GM12878 (cell line): ENCODE results near the gene CCT4. TPM values are rescaled to one million over a fixed set of nuclear protein-coding genes. Genes with fewer than 3 reads are reported as not detected.

Experiments used
- ATF7 ChIP-seq: fragments of 450-650 bp; IDR thresholded peaks from 2 replicates; pipeline ENCODE4 v1.6.1; 2016; ENCODE audit warnings: low read depth, mild to moderate bottlenecking
- BMI1 ChIP-seq: fragments of 450-650 bp; IDR thresholded peaks from 2 replicates; pipeline ENCODE4 v1.6.1; 2016; ENCODE audit warnings: mild to moderate bottlenecking, moderate library complexity, borderline replicate concordance
- ESRRA ChIP-seq: IDR thresholded peaks from 2 replicates; pipeline ENCODE4 v1.6.1; 2012; ENCODE audit warnings: mild to moderate bottlenecking, low read length, improper control_type of control experiment
- ETV6 ChIP-seq, 2 experiments: fragments of 450-650 bp in 1 of 2; IDR thresholded peaks in 1 of 2; conservative IDR thresholded peaks in 1 of 2; 2 replicates each; pipeline ENCODE4 v1.6.1; 2014; ENCODE audit warnings: antibody characterized with exemption in 1 of 2, borderline replicate concordance in 1 of 2, low read depth in 1 of 2, mild to moderate bottlenecking in 1 of 2, moderate library complexity in 1 of 2
- HCFC1 ChIP-seq: fragments of 150-350 bp; IDR thresholded peaks from 2 replicates; pipeline ENCODE4 v1.6.1; 2014; ENCODE audit warnings: low read length
- HDAC2 ChIP-seq: fragments of 200-600 bp; sonication (generic); IDR thresholded peaks from 2 replicates; pipeline ENCODE4 v1.6.1; 2017
- HDGF ChIP-seq: fragments of 450-650 bp; IDR thresholded peaks from 2 replicates; pipeline ENCODE4 v1.6.1; 2016; ENCODE audit warnings: antibody characterized with exemption
- IKZF2 ChIP-seq, 2 experiments: fragments of 450-650 bp; IDR thresholded peaks; 2 replicates each; pipeline ENCODE4 v1.6.1; 2017; ENCODE audit warnings: mild to moderate bottlenecking in 2 of 2, moderate library complexity in 2 of 2
- JUNB ChIP-seq: IDR thresholded peaks from 2 replicates; pipeline ENCODE4 v1.6.1; 2016; ENCODE audit warnings: antibody characterized with exemption, mild to moderate bottlenecking
- KDM1A ChIP-seq: fragments of 200-600 bp; sonication (generic); IDR thresholded peaks from 2 replicates; pipeline ENCODE4 v1.6.1; 2016; ENCODE audit warnings: borderline replicate concordance
- NRF1 ChIP-seq: conservative IDR thresholded peaks from 2 replicates; pipeline ENCODE4 v1.6.1; 2011; ENCODE audit warnings: mild to moderate bottlenecking, low read depth, low read length, improper control_type of control experiment
- SUZ12 ChIP-seq: fragments of 200-600 bp; sonication (generic); IDR thresholded peaks from one replicate; pipeline ENCODE4 v1.6.1; 2018; ENCODE audit warnings: antibody characterized with exemption, mild to moderate bottlenecking; ENCODE audit not compliant: unreplicated experiment
- ZBED1 ChIP-seq: IDR thresholded peaks from 2 replicates; pipeline ENCODE4 v1.6.1; 2016; ENCODE audit warnings: borderline replicate concordance
- ZNF274 ChIP-seq: IDR thresholded peaks from one replicate; pipeline ENCODE4 v1.8.0; 2011; ENCODE audit not compliant: insufficient read length, insufficient read depth
- polyA plus RNA-seq, 11 experiments: library from polyadenylated mRNA; depleted of rRNA in 4 of 11; unstranded in 6 of 11; stranded (reverse) in 5 of 11; fragments of >200 nt; fragmentation: Nextera tagmentation in 4 of 11; fragmentation: Illumina TruSeq in 1 of 11; extraction: Ambion mirVana in 4 of 11; extraction: Trizol in 1 of 11; gene quantifications; 1 replicate in 1 of 11; 2 replicates in 10 of 11; pipeline versions ENCODE4 v1.2.1 to v1.2.3, GENCODE V29; 2011 to 2016; ENCODE audit warnings: inconsistent platforms in 2 of 11, missing spikeins in 2 of 11, low read depth in 1 of 11
- total RNA-seq, 4 experiments: library from RNA; depleted of rRNA in 3 of 4; stranded (reverse); fragments of >200 nt in 3 of 4; fragmentation: Illumina TruSeq in 1 of 4; extraction: Trizol in 1 of 4; gene quantifications; 2 replicates each; pipeline versions ENCODE4 v1.2.1 to v1.2.3, GENCODE V29; 2013 to 2021
- TF ChIP-seq, protein P1 (sequence below): fragments of 150-350 bp; IDR thresholded peaks from 2 replicates; pipeline ENCODE4 v1.6.1; 2014; ENCODE audit warnings: mild to moderate bottlenecking, low read depth, low read length
- TF ChIP-seq, protein P2 (sequence below): fragments of 450-650 bp; IDR thresholded peaks from 2 replicates; pipeline ENCODE4 v1.6.1; 2016; ENCODE audit warnings: mild to moderate bottlenecking
- TF ChIP-seq, protein P3 (sequence below): fragments of 450-650 bp; IDR thresholded peaks from 2 replicates; pipeline ENCODE4 v1.6.1; 2017; ENCODE audit warnings: antibody characterized with exemption, mild to moderate bottlenecking, moderate library complexity
- TF ChIP-seq, protein P4 (sequence below): fragments of 450-650 bp; IDR thresholded peaks from 2 replicates; pipeline ENCODE4 v1.6.1; 2018; ENCODE audit warnings: borderline replicate concordance, mild to moderate bottlenecking; ENCODE audit not compliant: partially characterized antibody
- TF ChIP-seq, protein P5 (sequence below): fragments of 450-650 bp; conservative IDR thresholded peaks from 2 replicates; pipeline ENCODE4 v1.6.1; 2017; ENCODE audit warnings: mild to moderate bottlenecking, moderate library complexity

CCT4 gene
- total and polyA plus RNA-seq, 10 of the 15 experiments (the other 5 are each of a cell fraction or from before 2014, with no cell fraction given) = 76.6 to 320 (median 211) TPM

DNA sequence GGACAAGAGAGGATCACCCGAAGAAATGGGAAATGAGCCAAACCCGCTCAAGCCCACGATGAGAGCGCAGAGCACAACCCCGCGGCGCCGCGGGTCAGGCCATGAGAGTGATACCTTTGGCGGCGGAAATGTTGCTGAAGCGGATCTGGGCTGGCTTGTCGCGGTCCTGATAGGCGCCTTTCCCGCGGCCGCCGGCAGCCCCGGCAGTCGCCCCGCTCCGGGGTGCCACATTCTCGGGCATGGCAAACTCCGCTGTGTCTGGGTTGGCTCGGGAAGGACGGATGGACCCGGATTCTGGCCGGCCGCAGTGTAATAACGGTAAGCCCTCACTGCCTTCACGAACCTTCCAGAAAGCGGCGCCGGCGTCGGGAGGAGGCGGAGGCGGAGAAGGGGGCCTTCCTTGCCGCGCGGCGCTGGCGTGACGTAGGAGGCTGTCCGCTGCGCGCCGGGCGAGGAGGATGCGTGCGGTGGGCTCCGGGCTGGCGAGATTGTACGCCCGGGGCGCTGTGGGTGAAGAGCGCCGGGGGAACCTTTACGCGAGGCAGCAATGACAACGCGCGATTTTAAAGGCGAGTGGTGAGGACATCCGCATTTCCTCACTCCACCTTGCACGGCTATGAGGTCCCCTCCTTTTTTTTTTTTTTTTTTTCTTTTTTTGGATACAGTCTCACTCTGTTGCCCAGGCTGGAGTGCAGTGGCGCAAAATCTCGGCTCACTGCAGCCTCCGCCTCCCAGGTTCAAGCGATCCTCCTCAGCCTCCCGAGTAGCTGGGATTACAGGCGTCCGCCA, at the start of gene CCT4 (continued):
- TF ChIP-seq ATF7 (peak; percentile 65), IKZF2 (IDR thresholded peaks at IDR 0.05) (peak; percentile 43 to 44; a peak in 3 of 4 replicates), ETV6 (conservative IDR thresholded peaks at IDR 0.05 in 1 of 2, IDR thresholded peaks at IDR 0.05 in 1 of 2; ENCODE audit: borderline replicate concordance in 1 of 2, low read depth in 1 of 2) (no peak), BMI1 (no peak), SUZ12 (no peak), KDM1A (no peak), ZNF274 (no peak), NRF1 (no peak; the same call in 1 of the 2 replicates), HCFC1 (peak; percentile 87), HDAC2 (no peak), JUNB (no peak), HDGF (no peak), ESRRA (no peak), ZBED1 (peak; percentile 67; the same call in 1 of the 2 replicates)
- TF ChIP-seq, protein P1, sequence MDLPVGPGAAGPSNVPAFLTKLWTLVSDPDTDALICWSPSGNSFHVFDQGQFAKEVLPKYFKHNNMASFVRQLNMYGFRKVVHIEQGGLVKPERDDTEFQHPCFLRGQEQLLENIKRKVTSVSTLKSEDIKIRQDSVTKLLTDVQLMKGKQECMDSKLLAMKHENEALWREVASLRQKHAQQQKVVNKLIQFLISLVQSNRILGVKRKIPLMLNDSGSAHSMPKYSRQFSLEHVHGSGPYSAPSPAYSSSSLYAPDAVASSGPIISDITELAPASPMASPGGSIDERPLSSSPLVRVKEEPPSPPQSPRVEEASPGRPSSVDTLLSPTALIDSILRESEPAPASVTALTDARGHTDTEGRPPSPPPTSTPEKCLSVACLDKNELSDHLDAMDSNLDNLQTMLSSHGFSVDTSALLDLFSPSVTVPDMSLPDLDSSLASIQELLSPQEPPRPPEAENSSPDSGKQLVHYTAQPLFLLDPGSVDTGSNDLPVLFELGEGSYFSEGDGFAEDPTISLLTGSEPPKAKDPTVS = peak; percentile 98
- TF ChIP-seq, protein P2, sequence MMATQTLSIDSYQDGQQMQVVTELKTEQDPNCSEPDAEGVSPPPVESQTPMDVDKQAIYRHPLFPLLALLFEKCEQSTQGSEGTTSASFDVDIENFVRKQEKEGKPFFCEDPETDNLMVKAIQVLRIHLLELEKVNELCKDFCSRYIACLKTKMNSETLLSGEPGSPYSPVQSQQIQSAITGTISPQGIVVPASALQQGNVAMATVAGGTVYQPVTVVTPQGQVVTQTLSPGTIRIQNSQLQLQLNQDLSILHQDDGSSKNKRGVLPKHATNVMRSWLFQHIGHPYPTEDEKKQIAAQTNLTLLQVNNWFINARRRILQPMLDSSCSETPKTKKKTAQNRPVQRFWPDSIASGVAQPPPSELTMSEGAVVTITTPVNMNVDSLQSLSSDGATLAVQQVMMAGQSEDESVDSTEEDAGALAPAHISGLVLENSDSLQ = 0 out of 2 replicates have a peak, but pooled peaks have one; percentile 5
- TF ChIP-seq, protein P3, sequence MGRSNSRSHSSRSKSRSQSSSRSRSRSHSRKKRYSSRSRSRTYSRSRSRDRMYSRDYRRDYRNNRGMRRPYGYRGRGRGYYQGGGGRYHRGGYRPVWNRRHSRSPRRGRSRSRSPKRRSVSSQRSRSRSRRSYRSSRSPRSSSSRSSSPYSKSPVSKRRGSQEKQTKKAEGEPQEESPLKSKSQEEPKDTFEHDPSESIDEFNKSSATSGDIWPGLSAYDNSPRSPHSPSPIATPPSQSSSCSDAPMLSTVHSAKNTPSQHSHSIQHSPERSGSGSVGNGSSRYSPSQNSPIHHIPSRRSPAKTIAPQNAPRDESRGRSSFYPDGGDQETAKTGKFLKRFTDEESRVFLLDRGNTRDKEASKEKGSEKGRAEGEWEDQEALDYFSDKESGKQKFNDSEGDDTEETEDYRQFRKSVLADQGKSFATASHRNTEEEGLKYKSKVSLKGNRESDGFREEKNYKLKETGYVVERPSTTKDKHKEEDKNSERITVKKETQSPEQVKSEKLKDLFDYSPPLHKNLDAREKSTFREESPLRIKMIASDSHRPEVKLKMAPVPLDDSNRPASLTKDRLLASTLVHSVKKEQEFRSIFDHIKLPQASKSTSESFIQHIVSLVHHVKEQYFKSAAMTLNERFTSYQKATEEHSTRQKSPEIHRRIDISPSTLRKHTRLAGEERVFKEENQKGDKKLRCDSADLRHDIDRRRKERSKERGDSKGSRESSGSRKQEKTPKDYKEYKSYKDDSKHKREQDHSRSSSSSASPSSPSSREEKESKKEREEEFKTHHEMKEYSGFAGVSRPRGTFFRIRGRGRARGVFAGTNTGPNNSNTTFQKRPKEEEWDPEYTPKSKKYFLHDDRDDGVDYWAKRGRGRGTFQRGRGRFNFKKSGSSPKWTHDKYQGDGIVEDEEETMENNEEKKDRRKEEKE = no peak
- TF ChIP-seq, protein P4, sequence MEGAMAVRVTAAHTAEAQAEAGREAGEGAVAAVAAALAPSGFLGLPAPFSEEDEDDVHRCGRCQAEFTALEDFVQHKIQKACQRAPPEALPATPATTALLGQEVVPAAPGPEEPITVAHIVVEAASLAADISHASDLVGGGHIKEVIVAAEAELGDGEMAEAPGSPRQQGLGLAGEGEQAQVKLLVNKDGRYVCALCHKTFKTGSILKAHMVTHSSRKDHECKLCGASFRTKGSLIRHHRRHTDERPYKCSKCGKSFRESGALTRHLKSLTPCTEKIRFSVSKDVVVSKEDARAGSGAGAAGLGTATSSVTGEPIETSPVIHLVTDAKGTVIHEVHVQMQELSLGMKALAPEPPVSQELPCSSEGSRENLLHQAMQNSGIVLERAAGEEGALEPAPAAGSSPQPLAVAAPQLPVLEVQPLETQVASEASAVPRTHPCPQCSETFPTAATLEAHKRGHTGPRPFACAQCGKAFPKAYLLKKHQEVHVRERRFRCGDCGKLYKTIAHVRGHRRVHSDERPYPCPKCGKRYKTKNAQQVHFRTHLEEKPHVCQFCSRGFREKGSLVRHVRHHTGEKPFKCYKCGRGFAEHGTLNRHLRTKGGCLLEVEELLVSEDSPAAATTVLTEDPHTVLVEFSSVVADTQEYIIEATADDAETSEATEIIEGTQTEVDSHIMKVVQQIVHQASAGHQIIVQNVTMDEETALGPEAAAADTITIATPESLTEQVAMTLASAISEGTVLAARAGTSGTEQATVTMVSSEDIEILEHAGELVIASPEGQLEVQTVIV = peak; percentile 74
- TF ChIP-seq, protein P5, sequence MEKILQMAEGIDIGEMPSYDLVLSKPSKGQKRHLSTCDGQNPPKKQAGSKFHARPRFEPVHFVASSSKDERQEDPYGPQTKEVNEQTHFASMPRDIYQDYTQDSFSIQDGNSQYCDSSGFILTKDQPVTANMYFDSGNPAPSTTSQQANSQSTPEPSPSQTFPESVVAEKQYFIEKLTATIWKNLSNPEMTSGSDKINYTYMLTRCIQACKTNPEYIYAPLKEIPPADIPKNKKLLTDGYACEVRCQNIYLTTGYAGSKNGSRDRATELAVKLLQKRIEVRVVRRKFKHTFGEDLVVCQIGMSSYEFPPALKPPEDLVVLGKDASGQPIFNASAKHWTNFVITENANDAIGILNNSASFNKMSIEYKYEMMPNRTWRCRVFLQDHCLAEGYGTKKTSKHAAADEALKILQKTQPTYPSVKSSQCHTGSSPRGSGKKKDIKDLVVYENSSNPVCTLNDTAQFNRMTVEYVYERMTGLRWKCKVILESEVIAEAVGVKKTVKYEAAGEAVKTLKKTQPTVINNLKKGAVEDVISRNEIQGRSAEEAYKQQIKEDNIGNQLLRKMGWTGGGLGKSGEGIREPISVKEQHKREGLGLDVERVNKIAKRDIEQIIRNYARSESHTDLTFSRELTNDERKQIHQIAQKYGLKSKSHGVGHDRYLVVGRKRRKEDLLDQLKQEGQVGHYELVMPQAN = peak; percentile 93
